HEK293 (cell line): ENCODE results near the gene TXNRD2.

ENCODE experiments used
- PRDM10 ChIP-seq: fragments of 450-650 bp; formaldehyde crosslinking; IDR thresholded peaks from 2 replicates; pipeline ENCODE4 v1.5.1; 2016; ENCODE audit warnings: missing biosample characterization, missing genetic modification characterization
- ZBTB10 ChIP-seq: fragments of 450-650 bp; formaldehyde crosslinking; IDR thresholded peaks from 2 replicates; pipeline ENCODE4 v1.5.1; 2016; ENCODE audit warnings: missing biosample characterization, missing genetic modification characterization
- ZBTB44 ChIP-seq: fragments of 450-650 bp; IDR thresholded peaks from 2 replicates; pipeline ENCODE4 v1.5.1; 2018; ENCODE audit warnings: missing biosample characterization, mild to moderate bottlenecking, missing genetic modification characterization
- ZBTB49 ChIP-seq: fragments of 450-650 bp; formaldehyde crosslinking; IDR thresholded peaks from 2 replicates; pipeline ENCODE4 v1.5.1; 2016; ENCODE audit warnings: missing biosample characterization, missing genetic modification characterization, low read depth
- ZBTB8A ChIP-seq: fragments of 450-650 bp; formaldehyde crosslinking; IDR thresholded peaks from 2 replicates; pipeline ENCODE4 v1.5.1; 2016; ENCODE audit warnings: missing biosample characterization, missing genetic modification characterization
- ZNF132 ChIP-seq: fragments of 450-650 bp; formaldehyde crosslinking; IDR thresholded peaks from 2 replicates; pipeline ENCODE4 v1.5.1; 2017; ENCODE audit warnings: missing biosample characterization, missing genetic modification characterization, borderline replicate concordance
- ZNF394 ChIP-seq: fragments of 450-650 bp; formaldehyde crosslinking; IDR thresholded peaks from 2 replicates; pipeline ENCODE4 v1.5.1; 2016; ENCODE audit warnings: missing biosample characterization, missing genetic modification characterization, mild to moderate bottlenecking, moderate library complexity, borderline replicate concordance
- ZNF449 ChIP-seq: fragments of 450-650 bp; formaldehyde crosslinking; IDR thresholded peaks from 2 replicates; pipeline ENCODE4 v1.5.1; 2017; ENCODE audit warnings: missing biosample characterization, mild to moderate bottlenecking, missing genetic modification characterization, moderate library complexity
- ZNF610 ChIP-seq: fragments of 450-650 bp; formaldehyde crosslinking; IDR thresholded peaks from 2 replicates; pipeline ENCODE4 v1.5.1; 2016; ENCODE audit warnings: missing biosample characterization, missing genetic modification characterization, borderline replicate concordance
- ZNF701 ChIP-seq: fragments of 450-650 bp; formaldehyde crosslinking; IDR thresholded peaks from 2 replicates; pipeline ENCODE4 v1.5.1; 2016; ENCODE audit warnings: missing biosample characterization, missing genetic modification characterization
- ZNF776 ChIP-seq: fragments of 450-650 bp; formaldehyde crosslinking; IDR thresholded peaks from 2 replicates; pipeline ENCODE4 v1.5.0; 2017; ENCODE audit warnings: missing biosample characterization, missing genetic modification characterization, borderline replicate concordance
- ZNF837 ChIP-seq: fragments of 450-650 bp; formaldehyde crosslinking; IDR thresholded peaks from 2 replicates; pipeline ENCODE4 v1.5.1; 2016; ENCODE audit warnings: missing biosample characterization, missing genetic modification characterization
- TF ChIP-seq, protein P1 (sequence below): fragments of 450-650 bp; formaldehyde crosslinking; IDR thresholded peaks from 2 replicates; pipeline ENCODE4 v1.5.1; 2016; ENCODE audit warnings: missing biosample characterization, missing genetic modification characterization, borderline replicate concordance
- TF ChIP-seq, protein P2 (sequence below): fragments of 450-650 bp; formaldehyde crosslinking; IDR thresholded peaks from 2 replicates; pipeline ENCODE4 v1.5.1; 2016; ENCODE audit warnings: missing biosample characterization, missing genetic modification characterization
- TF ChIP-seq, protein P3 (sequence below): fragments of 450-650 bp; formaldehyde crosslinking; IDR thresholded peaks from 2 replicates; pipeline ENCODE4 v1.5.1; 2016; ENCODE audit warnings: missing biosample characterization, missing genetic modification characterization

TXNRD2 gene

GRCh38 chr22:19854778-19855503, 86.7 kb downstream of the TXNRD2 start, which contains the start of the genes GNB1L and RTL10 (continued):
- 0 out of 2 replicates have a peak, but pooled peaks have one; percentile 55 for TF ChIP-seq PRDM10
- TF ChIP-seq ZNF701 (tag by site-specific recombination) = no peak
- no peak for TF ChIP-seq ZBTB10 (tag by site-specific recombination)
- TF ChIP-seq ZNF449 (tag by site-specific recombination) = no peak; the same call in 1 of the 2 replicates
- no peak for TF ChIP-seq ZNF394 (tag by site-specific recombination)
- TF ChIP-seq, protein P1, sequence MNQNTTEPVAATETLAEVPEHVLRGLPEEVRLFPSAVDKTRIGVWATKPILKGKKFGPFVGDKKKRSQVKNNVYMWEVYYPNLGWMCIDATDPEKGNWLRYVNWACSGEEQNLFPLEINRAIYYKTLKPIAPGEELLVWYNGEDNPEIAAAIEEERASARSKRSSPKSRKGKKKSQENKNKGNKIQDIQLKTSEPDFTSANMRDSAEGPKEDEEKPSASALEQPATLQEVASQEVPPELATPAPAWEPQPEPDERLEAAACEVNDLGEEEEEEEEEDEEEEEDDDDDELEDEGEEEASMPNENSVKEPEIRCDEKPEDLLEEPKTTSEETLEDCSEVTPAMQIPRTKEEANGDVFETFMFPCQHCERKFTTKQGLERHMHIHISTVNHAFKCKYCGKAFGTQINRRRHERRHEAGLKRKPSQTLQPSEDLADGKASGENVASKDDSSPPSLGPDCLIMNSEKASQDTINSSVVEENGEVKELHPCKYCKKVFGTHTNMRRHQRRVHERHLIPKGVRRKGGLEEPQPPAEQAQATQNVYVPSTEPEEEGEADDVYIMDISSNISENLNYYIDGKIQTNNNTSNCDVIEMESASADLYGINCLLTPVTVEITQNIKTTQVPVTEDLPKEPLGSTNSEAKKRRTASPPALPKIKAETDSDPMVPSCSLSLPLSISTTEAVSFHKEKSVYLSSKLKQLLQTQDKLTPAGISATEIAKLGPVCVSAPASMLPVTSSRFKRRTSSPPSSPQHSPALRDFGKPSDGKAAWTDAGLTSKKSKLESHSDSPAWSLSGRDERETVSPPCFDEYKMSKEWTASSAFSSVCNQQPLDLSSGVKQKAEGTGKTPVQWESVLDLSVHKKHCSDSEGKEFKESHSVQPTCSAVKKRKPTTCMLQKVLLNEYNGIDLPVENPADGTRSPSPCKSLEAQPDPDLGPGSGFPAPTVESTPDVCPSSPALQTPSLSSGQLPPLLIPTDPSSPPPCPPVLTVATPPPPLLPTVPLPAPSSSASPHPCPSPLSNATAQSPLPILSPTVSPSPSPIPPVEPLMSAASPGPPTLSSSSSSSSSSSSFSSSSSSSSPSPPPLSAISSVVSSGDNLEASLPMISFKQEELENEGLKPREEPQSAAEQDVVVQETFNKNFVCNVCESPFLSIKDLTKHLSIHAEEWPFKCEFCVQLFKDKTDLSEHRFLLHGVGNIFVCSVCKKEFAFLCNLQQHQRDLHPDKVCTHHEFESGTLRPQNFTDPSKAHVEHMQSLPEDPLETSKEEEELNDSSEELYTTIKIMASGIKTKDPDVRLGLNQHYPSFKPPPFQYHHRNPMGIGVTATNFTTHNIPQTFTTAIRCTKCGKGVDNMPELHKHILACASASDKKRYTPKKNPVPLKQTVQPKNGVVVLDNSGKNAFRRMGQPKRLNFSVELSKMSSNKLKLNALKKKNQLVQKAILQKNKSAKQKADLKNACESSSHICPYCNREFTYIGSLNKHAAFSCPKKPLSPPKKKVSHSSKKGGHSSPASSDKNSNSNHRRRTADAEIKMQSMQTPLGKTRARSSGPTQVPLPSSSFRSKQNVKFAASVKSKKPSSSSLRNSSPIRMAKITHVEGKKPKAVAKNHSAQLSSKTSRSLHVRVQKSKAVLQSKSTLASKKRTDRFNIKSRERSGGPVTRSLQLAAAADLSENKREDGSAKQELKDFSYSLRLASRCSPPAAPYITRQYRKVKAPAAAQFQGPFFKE (tag by site-specific recombination) = no peak; the same call in 1 of the 2 replicates
- no peak for TF ChIP-seq ZBTB49 (tag by site-specific recombination)
- peak; percentile 99 for TF ChIP-seq ZNF837 (tag by site-specific recombination)
- TF ChIP-seq, protein P2, sequence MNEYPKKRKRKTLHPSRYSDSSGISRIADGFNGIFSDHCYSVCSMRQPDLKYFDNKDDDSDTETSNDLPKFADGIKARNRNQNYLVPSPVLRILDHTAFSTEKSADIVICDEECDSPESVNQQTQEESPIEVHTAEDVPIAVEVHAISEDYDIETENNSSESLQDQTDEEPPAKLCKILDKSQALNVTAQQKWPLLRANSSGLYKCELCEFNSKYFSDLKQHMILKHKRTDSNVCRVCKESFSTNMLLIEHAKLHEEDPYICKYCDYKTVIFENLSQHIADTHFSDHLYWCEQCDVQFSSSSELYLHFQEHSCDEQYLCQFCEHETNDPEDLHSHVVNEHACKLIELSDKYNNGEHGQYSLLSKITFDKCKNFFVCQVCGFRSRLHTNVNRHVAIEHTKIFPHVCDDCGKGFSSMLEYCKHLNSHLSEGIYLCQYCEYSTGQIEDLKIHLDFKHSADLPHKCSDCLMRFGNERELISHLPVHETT (tag by site-specific recombination) = no peak
- TF ChIP-seq, protein P3, sequence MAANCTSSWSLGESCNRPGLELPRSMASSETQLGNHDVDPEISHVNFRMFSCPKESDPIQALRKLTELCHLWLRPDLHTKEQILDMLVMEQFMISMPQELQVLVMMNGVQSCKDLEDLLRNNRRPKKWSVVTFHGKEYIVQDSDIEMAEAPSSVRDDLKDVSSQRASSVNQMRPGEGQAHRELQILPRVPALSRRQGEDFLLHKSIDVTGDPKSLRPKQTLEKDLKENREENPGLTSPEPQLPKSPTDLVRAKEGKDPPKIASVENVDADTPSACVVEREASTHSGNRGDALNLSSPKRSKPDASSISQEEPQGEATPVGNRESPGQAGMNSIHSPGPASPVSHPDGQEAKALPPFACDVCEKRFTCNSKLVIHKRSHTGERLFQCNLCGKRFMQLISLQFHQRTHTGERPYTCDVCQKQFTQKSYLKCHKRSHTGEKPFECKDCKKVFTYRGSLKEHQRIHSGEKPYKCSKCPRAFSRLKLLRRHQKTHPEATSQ (tag by site-specific recombination) = peak; percentile 79; the same call in 1 of the 2 replicates
- peak; percentile 71; the same call in 1 of the 2 replicates for TF ChIP-seq ZNF610 (tag by site-specific recombination)
- TF ChIP-seq ZNF776 = no peak
- TF ChIP-seq ZBTB8A = peak; percentile 98
- TF ChIP-seq ZBTB44 (tag by site-specific recombination) = no peak
- no peak for TF ChIP-seq ZNF132 (tag by site-specific recombination)
